Stomach (tissue), 9 donors: ENCODE data around the gene HLA-DRA. TPM values are rescaled to one million over a fixed set of nuclear protein-coding genes. Genes with fewer than 3 reads are reported as not detected.
"Not testable (repeated sequence)": the region's sequence is repeated elsewhere in the genome, so short reads cannot be mapped to it uniquely, and the experiment has no call there.

Experiments used
- DNase-seq, 2 donors: peaks; one replicate each; pipeline versions ENCODE4 v3.0.0 to v3.0.0-alpha.2; 2013 to 2019
- H3K27ac ChIP-seq, 5 donors: fragments of 200-600 bp in 4 of 5; sonication (generic) in 4 of 5; one replicate each; pipeline ENCODE4 v1.5.1; 2013 to 2019; ENCODE audit warnings: mild to moderate bottlenecking in 1 of 5, moderate library complexity in 1 of 5
- H3K27me3 ChIP-seq, 3 donors: fragments of 200-600 bp; sonication (generic); one replicate each; pipeline ENCODE4 v1.5.1; 2017 to 2019; ENCODE audit warnings: mixed run types in 1 of 3
- H3K36me3 ChIP-seq, 4 donors: fragments of 200-600 bp; sonication (generic); 1 replicate in 3 of 4; 2 replicates in 1 of 4; pipeline ENCODE4 v1.5.1; 2016 to 2019
- H3K4me1 ChIP-seq, 4 donors: fragments of 200-600 bp; sonication (generic); one replicate each; pipeline ENCODE4 v1.5.1; 2016 to 2019
- H3K4me3 ChIP-seq, 4 donors: fragments of 200-600 bp; sonication (generic) in 3 of 4; one replicate each; pipeline ENCODE4 v1.5.1; 2016 to 2019; ENCODE audit warnings: mild to moderate bottlenecking in 1 of 4
- H3K9me3 ChIP-seq, 4 donors: fragments of 200-600 bp; sonication (generic); one replicate each; pipeline ENCODE4 v1.5.1; 2016 to 2019
- CTCF ChIP-seq, 7 experiments: fragments of 450-650 bp in 4 of 7; fragments of 200-600 bp in 3 of 7; sonication (generic) in 3 of 7; IDR thresholded peaks; one replicate each; pipeline ENCODE4 v1.5.1; 2016 to 2019; ENCODE audit warnings: antibody characterized with exemption in 7 of 7, control low read depth in 2 of 7, mild to moderate bottlenecking in 1 of 7
- EP300 ChIP-seq: sonication (generic); formaldehyde crosslinking; IDR thresholded peaks from one replicate; pipeline ENCODE4 v1.6.1; 2017; ENCODE audit warnings: antibody characterized with exemption
- POLR2A ChIP-seq, 4 donors: fragments of 450-650 bp; IDR thresholded peaks; one replicate each; pipeline ENCODE4 v1.6.1; 2016; ENCODE audit warnings: antibody characterized with exemption in 4 of 4, control low read depth in 2 of 4, mild to moderate bottlenecking in 1 of 4, moderate library complexity in 1 of 4
- POLR2AphosphoS5 ChIP-seq, 3 donors: sonication (generic); formaldehyde crosslinking; IDR thresholded peaks; one replicate each; pipeline ENCODE4 v1.6.1; 2016; ENCODE audit warnings: antibody characterized with exemption in 3 of 3
- WGBS, 5 donors: extraction: QIAGEN DNeasy Blood & Tissue Kit in 3 of 5; methylation state at CpG; one replicate each; pipeline versions ENCODE4 v1.1.5 to v1.1.7; 2013 to 2018; 5-methylcytosine and 5-hydroxymethylcytosine counted together
- intact Hi-C: fragments of 100-400 bp; cut with DNase I; formaldehyde crosslinking; loops from one replicate; pipeline ENCODE4 v1.15.1; 2023; ENCODE audit warnings: low total_unique reads
- polyA plus RNA-seq, 3 donors: library from polyadenylated mRNA; stranded (reverse); fragments of 200-250 nt; gene quantifications; one replicate each; pipeline ENCODE4 v1.2.3, GENCODE V29; 2013
- total RNA-seq, 5 donors: library from RNA; depleted of rRNA; stranded (reverse); fragments of >200 nt; gene quantifications; one replicate each; pipeline versions ENCODE4 v1.1.0 to v1.2.3, GENCODE V29; 2014 to 2016
- donor health status: healthy with polysubstance abuse.
- donor health status: Bipolar disorder and iron deficiency.
- donor health status: healthy.

Gene HLA-DRA
- total and polyA plus RNA-seq, 8 donors: 25.8 to 252 (median 92.7) TPM

GRCh38 chr6:32457054-32457453, 17.4 kb downstream of the HLA-DRA start:
- Histone ChIP-seq H3K27ac (no peak overlapping the region), H3K36me3 (no peaks in the 10 kb centered on the region), H3K9me3 (peaks cover 0 to 15% (median 0%) of the 10 kb centered on the region in 4 donors), H3K4me1 (no peaks in the 10 kb centered on the region), H3K27me3 (peaks cover 0 to 35% (median 9%) of the 10 kb centered on the region in 3 donors), H3K4me3 (no peak overlapping the region)
- no peak for DNase-seq
- no peak for TF ChIP-seq POLR2AphosphoS5 (IDR thresholded peaks at IDR 0.05)
- no peak for TF ChIP-seq POLR2A (IDR thresholded peaks at IDR 0.05)
- TF ChIP-seq EP300: no peak
- WGBS, 5 donors: 66 to 82% (median 75%) methylated on average over 4 of the region's 4 CpGs
- intact Hi-C loops: no loop called here

GRCh38 chr6:32459781-32460424, 20.2 kb downstream of the HLA-DRA start:
- peak overlapping the region in 2 of 4 donors; percentile 18 to 30 for H3K4me3 ChIP-seq
- peaks cover 0 to 34% (median 9%) of the 10 kb centered on the region in 3 donors for H3K27me3 ChIP-seq
- no peak for DNase-seq
- TF ChIP-seq EP300 (no peak), POLR2AphosphoS5 (IDR thresholded peaks at IDR 0.05) (no peak), POLR2A (IDR thresholded peaks at IDR 0.05) (no peak), CTCF (IDR thresholded peaks at IDR 0.05) (no peak)
- no peak overlapping the region for H3K27ac ChIP-seq
- no peaks in the 10 kb centered on the region for H3K4me1 ChIP-seq
- WGBS, 5 donors: 53 to 84% (median 61%) methylated on average over 29 of the region's 29 CpGs
- H3K9me3 ChIP-seq: peaks cover 0 to 15% (median 0%) of the 10 kb centered on the region in 4 donors
- H3K36me3 ChIP-seq: no peaks in the 10 kb centered on the region
- intact Hi-C loops: no loop called here

GRCh38 chr6:32460528-32460927, 20.8 kb downstream of the HLA-DRA start:
- no peak overlapping the region for H3K4me3 ChIP-seq
- H3K9me3 ChIP-seq: peaks cover 0 to 15% (median 0%) of the 10 kb centered on the region in 4 donors
- TF ChIP-seq POLR2AphosphoS5 (IDR thresholded peaks at IDR 0.05) (no peak), POLR2A (IDR thresholded peaks at IDR 0.05) (no peak), CTCF (IDR thresholded peaks at IDR 0.05) (no peak), EP300 (no peak)
- no peaks in the 10 kb centered on the region for H3K36me3 ChIP-seq
- no peak for DNase-seq
- H3K4me1 ChIP-seq: no peaks in the 10 kb centered on the region
- peaks cover 0 to 34% (median 9%) of the 10 kb centered on the region in 3 donors for H3K27me3 ChIP-seq
- 66 to 68% (median 67%) methylated on average over 4 of the region's 4 CpGs for WGBS, 5 donors
- H3K27ac ChIP-seq: no peak overlapping the region
- intact Hi-C loops: no loop called here

DNA sequence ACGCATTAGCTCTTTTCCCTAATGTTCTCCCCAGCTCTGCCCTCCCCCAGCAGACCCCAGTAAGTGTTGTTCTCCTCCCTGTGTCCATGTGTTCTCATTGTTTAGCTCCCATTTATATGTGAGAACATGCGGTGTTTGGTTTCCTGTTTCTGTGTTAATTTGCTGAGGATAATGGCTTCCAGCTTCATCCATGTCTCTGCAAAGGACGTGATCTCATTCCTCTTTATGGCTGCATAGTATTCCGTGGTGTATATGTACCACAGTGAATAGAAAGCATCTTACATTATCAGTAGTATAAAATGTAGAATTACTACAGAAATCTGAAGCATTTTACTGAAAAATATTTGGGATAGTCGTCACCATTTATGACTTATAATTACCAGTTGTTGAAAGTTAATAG, 21.8 kb downstream of the HLA-DRA start:
- WGBS, 5 donors: 72 to 84% (median 77%) methylated on average over 5 of the region's 5 CpGs
- intact Hi-C loops: no loop called here
- H3K4me1 ChIP-seq: no peaks in the 10 kb centered on the region
- no peak for DNase-seq
- H3K27me3 ChIP-seq: peaks cover 0 to 35% (median 9%) of the 10 kb centered on the region in 3 donors
- no peak overlapping the region for H3K4me3 ChIP-seq
- H3K9me3 ChIP-seq: peaks cover 0 to 15% (median 1%) of the 10 kb centered on the region in 4 donors
- no peaks in the 10 kb centered on the region for H3K36me3 ChIP-seq
- no peak for TF ChIP-seq POLR2AphosphoS5 (IDR thresholded peaks at IDR 0.05)
- TF ChIP-seq POLR2A (IDR thresholded peaks at IDR 0.05): no peak
- no peak for TF ChIP-seq EP300
- no peak for TF ChIP-seq CTCF (IDR thresholded peaks at IDR 0.05)
- H3K27ac ChIP-seq: no peak overlapping the region

DNA sequence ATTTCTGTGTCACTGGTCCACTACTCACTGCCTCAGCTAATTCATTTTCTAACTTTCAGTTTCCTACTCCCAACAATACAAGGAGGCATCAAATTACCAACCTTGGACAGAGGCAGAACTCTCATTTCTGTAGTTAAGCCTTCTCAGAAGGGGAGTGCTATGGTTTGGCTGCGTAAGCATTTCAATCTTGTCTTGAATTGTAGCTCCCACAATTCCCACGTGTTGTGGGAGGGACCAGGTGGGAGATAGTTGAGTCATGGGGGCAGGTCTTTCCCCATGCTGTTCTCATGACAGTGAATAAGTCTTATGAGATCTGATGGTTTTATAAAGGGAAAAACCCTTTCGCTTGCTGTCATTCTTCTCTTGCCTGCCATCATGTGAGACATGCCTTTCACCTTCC, 22.9 kb downstream of the HLA-DRA start:
- no peak for DNase-seq
- Histone ChIP-seq H3K9me3 (peaks cover 0 to 8% (median 2%) of the 10 kb centered on the region in 4 donors), H3K4me3 (no peak overlapping the region), H3K27me3 (peaks cover 0 to 39% (median 9%) of the 10 kb centered on the region in 3 donors), H3K36me3 (no peaks in the 10 kb centered on the region), H3K27ac (no peak overlapping the region), H3K4me1 (no peaks in the 10 kb centered on the region)
- no peak for TF ChIP-seq POLR2AphosphoS5 (IDR thresholded peaks at IDR 0.05)
- TF ChIP-seq EP300: no peak
- TF ChIP-seq CTCF (IDR thresholded peaks at IDR 0.05): no peak
- TF ChIP-seq POLR2A (IDR thresholded peaks at IDR 0.05): no peak
- intact Hi-C loops: no loop called here
- WGBS, 5 donors: 29 to 46% (median 32%) methylated on average over 3 of the region's 3 CpGs

GRCh38 chr6:32467743-32468503, 28.2 kb downstream of the HLA-DRA start:
- 29 to 69% (median 53%) methylated on average over 2 to 5 of the region's 5 CpGs for WGBS, 5 donors
- H3K4me3 ChIP-seq, H3K9me3 ChIP-seq, H3K4me1 ChIP-seq, DNase-seq, intact Hi-C loops, H3K36me3 ChIP-seq, H3K27ac ChIP-seq: not testable (repeated sequence)
- peaks cover 0 to 11% (median 0%) of the 10 kb centered on the region in 3 donors for H3K27me3 ChIP-seq
